DMS79 treated with DMSO at 0.1 percent for 48 hours (cell line): ENCODE measurements around the gene POLG.
A peak's percentile ranks its signal among the peaks of the same experiment; 100 is the strongest.

Experiments used
- DNase-seq: peaks from one replicate; lab custom pipeline; 2025; lab: John Stamatoyannopoulos, UW

The POLG gene

DNA sequence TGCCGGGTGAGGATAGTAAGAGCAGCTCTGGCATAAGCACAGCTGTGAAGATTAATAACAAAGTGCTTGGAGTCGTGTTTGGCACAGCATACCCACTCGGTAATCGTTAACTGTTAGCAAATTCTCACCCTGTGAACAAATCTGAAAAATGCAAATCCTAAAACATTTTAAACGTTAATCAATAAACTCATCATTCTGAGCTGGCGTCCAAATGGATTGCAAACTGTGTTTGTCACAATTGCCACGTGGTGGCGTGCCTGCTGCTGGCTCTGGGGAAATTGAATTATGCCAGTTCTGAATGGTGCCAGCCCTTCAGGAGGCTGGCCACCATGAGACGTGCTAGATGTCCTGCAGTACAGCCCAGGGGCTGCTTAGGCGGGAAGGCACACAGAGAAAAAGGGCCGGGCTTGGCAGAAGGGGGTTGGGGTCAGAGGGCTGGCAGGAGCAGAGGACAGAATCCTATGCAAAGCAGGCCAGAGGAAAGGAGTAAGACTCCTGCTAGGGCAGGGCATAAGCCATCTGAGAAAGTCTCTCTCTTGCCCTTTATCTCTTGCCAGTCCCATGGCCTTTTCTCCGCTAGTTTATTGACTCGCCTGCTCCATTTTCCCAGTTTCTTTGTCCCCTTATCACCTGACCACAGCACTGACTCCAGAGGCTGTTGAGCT, 22.1 kb upstream of the POLG start:
- peak; percentile 2 for DNase-seq

DNA sequence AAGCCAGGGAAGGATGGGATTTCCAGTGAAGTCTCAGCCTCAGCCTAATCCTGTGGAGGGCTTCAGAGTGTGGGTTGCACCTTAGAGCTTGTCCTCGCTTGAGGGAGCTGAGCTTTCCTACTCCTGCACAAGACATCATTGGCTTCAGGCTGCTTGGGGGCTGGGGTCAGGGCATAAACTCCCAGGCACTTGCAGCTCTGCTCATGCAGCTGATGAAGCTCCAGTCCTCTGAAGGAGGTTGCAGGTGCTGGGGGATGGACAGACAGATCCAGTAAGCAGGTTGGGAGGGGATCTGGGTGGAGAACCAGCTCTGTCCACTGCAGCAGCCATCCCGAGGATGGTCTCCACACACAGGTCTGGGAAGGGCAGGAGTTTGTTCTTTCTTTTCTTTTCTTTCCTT, 19.4 kb upstream of the POLG start:
- DNase-seq = no peak

DNA sequence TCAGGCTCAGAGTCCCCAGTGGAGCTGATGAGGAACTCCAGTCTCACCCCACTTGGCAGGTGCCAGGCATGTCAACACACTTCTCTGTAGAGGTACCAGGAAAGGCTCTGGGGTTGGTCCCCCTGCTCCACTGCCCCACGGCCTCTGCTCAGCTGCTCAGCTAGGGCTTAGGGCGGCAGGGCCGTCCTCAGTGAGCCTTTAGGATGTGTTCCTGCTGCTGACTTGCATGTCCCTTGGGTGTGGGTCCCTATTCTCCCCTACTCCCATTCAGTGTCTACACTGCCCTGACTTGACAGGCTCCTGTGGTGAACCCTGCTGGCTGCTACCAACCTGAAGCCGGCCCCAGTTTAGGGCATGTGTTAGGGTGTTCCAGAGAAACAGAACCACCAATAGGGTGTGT, 17.9 kb upstream of the POLG start:
- DNase-seq = no peak

- no peak for DNase-seq
Observed at GRCh38 chr15:89349206-89349558, 14.6 kb upstream of the POLG start.

DNA sequence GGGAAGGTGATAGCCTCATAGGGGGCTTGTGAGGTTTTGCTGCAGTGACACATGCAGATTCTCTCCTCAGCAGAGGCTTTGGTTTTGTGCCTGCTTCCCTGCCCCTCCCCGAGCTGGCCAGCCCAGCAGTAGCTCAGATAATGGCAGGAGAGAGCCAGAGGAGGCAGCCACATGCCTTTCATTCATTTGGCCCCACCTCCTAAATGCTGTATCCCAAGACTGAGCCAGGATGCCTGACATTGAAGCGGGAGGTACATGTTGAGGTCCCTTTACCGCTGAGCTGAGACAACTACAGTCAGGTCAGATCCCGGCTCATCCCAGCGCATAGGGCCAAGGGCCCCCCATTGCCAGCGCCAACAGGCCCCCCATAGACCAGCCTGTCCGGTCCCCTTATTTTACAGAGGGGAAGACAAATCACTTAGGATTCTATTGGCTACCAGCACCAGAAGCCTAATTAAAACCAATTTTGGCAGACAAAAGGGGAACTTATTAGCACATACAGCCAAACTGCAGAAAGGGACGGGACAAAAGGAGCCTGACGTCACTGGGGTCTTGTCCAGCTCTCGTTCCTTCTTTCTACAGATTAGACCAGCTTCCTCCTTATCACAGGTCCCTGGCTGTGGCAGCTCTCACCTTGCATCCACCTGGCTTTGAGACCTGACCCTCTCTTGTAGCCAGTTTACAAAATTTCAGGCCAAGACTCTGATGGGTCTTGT, 12.1 kb upstream of the POLG start:
- DNase-seq = no peak

GRCh38 chr15:89345248-89345647, 10.6 kb upstream of the POLG start:
- DNase-seq = no peak

- DNase-seq = no peak
Observed at GRCh38 chr15:89342840-89343239, 8.2 kb upstream of the POLG start.

GRCh38 chr15:89341316-89342005, 6.8 kb upstream of the POLG start:
- peak; percentile 49 for DNase-seq

DNA sequence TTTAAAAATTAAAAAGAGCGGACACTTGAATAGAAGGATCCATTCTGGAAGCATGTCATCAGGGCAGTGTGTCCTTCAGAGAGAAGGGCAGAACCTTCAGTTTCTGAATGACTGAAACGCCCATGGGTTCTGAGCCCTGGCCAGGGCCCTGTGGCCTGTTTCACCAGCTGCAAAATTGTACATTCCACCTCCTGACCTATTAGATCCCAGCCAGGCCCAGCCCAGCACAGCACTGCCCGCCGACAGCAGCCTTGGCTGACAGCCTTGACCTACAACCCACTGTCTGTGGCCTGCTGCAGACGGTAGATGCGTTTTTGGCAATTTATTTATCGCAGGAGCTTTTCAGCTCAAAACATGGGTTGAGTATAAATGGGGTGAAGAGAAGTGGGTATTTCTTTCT, 5.9 kb upstream of the POLG start:
- no peak for DNase-seq

DNA sequence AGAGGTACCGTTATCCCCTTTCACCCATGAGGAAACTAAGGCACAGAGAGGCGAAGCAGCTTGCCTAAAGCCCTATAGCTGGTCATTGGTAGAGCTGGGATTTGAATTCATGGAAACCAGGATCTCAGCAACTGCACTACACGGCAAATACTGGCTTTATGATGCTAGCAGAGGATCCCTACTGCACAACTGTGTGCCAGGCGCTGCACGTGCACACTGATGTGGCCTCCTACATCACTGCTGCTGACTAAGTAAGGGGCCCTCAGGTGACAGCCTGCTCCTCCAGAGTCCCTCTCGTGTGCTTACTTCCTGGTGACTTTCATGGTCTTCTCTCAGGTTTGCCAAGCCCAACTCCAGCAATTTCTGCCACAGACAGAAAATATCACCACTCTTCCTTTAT, 3.4 kb upstream of the POLG start:
- no peak for DNase-seq

DNA sequence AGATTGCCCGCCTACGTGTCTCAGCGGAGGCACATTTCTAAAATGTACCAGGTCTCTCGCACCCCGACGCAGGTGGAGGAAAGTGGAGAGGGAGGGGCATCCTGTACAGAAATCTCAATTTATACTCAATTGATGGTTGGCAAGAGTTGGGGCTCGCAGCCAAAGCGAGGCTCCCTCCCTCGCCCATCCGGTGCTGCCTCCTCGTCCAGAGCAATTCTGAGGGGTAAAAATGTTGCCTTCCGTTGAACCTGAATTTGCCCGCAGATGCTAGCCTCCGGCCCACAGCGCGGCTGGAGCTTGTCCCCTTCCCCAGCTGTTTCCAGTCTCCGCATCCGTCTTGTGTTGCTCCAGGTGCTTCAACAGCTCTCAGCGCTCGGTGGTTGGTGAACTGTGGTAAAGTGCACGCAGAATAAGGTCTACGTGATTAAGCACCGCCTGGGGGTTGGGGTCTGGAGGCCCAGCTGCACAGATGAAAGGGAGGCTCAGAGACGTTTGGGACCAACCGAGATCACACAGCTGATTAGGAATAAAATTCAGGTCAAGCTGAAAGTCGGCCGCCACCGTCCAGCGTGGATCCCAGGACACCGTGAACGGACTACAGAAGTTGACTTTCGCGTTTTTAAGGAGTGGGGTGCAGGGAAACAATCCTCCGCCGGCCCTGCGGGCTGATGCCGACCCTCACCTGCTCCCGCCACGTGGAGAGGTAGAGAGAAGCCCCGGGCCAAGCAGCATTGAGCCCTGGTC, 846 bp upstream of the POLG start:
- peak; percentile 69 for DNase-seq

GRCh38 chr15:89333959-89334509, 590 bp downstream of the POLG start:
- DNase-seq = no peak

GRCh38 chr15:89333011-89333860, 1.4 kb downstream of the POLG start:
- no peak for DNase-seq

DNA sequence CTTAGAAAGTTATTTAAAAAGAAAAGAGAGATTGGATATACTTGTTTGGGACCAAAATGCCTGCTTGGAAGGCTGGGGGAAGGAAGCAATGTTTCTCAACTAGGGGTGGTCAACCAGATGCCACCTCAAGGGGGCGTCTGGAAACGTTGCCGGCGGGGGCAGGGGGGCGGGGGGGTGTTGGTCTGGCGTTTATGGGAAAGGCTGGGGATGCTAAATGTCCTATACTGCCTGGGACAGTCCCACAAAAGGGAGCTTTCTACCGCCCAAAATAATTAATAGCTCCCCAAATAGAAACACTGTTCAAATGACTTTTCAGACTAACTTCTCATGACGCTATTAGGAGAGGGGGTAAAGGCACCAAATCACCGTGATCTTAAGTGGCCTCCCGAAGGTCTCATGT, 2.2 kb downstream of the POLG start:
- DNase-seq = no peak

- no peak for DNase-seq
Observed at GRCh38 chr15:89330881-89331595, 3.6 kb downstream of the POLG start.

DNA sequence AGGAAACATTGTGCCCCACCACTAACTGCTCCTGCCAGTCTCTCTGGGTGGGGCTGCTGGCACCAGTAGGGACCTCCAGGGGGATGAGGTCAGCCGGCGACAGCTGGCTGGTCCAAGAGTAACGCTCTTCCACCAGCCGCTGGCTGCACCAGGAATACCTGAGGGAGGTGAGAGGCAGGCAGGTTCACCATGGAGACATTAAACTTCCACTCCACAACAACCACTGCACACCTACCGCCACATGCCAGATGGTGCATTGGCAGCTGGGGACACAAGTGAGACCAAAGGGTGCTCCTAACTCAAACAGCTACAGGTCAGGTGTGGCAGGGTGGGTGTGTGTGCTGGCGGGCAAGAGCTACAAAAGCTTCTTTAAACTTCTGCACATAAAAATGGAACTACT, 4.5 kb downstream of the POLG start:
- DNase-seq = no peak

DNA sequence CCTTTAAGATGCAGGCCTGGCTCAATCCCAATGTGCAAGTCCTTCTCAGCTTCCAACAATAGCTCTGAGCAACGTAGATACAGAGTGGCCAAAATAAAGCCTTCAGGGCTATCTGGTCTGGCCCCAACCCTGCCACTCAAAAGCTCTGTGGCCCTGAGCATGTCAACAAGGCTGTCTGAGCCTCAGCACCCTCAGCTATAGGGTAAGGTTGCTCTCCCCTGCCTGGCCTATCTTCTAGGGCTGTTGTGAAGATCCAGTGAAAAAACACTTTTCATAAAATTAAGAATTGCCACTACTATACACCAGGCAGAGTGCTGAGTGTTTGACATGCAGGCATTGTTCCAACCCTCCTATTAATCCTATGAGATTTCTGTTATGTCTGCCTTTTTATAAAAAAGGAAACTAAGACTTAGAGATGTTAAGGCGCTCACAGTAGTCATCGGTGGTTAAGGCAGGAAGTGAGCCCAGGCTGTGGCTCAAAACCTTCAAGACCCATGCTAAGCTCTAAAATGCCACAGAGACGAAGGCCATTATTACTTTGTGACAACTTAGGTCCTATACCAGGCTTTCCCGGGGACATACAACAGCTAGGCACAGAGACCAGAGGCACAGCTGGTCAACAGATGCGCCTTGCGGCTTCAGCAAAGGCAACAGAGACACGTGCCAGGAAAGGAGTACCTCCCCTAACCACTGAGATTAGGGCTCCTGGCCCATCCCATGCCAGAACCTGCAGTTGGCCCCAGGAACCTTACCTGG, 5.1 kb downstream of the POLG start:
- no peak for DNase-seq

DNA sequence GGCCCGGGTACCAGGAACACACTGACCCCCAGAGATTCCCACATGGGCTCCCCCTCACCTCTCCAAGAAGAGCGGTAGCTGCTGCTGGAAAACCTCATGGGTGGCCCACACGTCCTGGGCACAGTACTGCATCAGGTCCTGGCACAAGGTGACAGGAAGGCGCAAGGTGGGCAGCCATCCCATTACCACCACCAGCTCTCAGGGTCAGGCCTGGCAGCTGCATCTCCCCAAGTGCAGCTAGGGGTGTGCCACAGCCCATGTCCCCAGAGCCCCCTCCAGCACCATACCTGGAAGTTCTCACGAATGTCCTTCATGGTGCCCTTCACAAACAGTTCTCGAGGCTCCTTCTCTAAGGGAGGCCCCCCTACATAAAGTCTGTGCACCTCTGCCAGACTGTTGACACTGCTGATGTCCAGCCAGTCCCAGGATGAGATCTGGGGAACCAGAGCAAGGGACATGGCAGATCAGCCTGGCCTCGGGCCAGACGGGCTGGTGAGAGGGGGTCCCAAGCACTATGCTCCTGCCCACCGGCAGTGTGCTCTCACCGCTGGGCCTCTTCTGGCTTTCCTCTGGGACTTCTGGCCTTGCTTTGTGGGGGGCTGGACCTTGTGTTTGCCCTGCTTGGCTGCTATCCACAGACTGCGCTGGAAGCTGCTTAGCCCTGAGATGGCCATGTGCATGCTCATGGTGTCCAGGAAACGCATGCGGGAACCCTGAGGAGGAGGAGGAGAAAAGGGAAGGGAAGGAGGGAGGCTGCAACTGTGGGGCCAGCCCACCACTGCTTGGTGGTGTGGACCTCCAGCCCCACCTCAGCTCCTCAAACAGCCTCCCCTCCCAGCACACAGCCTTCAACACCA, 6.0 kb downstream of the POLG start:
- DNase-seq = no peak

DNA sequence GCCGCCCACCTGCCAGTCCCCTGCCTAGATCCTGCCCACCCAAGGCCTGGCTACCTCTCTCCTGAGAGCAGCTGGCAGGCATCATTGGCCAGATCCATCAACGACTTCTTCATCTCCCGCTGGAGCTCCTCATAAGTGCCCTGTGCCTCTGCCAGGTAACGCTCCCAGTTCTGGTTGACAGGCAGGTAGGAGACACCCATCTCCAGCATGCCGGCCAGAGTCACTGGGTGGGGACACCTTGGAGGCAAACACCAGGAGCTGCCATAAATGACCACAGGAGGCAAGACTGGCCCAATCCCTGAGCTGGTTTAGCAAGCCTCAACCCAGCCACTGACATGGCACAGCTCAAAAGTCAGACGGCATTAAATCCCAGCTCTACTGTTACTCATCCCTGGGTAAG, 7.5 kb downstream of the POLG start:
- no peak for DNase-seq
